GM19438 (cell line): ENCODE results near the gene RNPEPL1.

Experiments used
- ATAC-seq: cut with Tn5 transposase; IDR thresholded peaks from one replicate; pipeline ENCODE4 v1.9.1; 2021; ENCODE audit warnings: low read depth; ENCODE audit not compliant: unreplicated experiment

RNPEPL1 gene

DNA sequence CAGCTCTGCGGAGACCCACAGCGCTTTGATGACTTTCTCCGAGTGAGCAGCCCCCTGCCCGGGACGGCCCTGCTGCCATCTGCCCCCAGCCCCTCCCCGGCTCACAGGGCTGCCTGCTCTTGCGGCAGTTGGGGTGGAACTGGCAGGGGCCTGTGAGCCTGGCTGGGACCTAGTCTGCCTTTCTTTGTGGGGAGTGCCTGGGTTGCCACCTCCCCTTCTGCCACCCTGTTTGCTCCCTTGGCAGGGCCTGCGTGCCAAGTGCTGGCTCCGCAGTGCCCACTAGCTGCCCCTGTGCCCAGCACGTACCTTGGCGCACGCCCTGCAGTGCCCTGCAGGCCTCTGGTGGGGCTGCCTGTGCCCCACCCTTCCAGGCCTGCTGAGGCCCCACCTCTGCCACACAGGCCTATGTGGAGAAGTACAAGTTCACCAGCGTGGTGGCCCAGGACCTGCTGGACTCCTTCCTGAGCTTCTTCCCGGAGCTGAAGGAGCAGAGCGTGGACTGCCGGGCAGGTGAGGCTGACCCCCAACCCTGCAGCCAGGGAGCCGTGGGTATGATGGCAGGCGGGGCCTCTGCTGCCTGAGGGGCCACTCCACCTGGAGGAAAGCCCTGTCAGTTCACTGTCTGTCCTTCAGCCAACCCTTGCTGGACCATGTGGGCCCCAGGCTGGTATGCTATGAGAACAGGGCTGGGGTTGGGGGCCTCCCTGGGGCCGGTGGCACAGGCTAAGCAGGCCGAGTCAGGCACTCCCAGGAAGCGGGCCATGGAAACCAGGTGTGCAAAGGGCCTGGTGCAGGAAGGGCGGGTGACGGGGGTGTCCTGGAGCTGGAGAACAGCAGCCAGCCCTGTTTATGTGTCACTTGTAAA is 7.0 kb downstream of the RNPEPL1 start:
- no peak for ATAC-seq

- no peak for ATAC-seq
These were observed 7.8 kb downstream of the RNPEPL1 start for GRCh38 chr2:240576036-240576435.

GRCh38 chr2:240576436-240577205 is 8.3 kb downstream of the RNPEPL1 start:
- ATAC-seq = no peak

GRCh38 chr2:240577281-240578109 is 9.2 kb downstream of the RNPEPL1 start:
- ATAC-seq = no peak

- no peak for ATAC-seq
These were observed 9.8 kb downstream of the RNPEPL1 start for GRCh38 chr2:240578110-240578450.

GRCh38 chr2:240578488-240578887 is 10.2 kb downstream of the RNPEPL1 start:
- ATAC-seq = no peak

GRCh38 chr2:240579071-240579762 is 10.9 kb downstream of the RNPEPL1 start:
- no peak for ATAC-seq

DNA sequence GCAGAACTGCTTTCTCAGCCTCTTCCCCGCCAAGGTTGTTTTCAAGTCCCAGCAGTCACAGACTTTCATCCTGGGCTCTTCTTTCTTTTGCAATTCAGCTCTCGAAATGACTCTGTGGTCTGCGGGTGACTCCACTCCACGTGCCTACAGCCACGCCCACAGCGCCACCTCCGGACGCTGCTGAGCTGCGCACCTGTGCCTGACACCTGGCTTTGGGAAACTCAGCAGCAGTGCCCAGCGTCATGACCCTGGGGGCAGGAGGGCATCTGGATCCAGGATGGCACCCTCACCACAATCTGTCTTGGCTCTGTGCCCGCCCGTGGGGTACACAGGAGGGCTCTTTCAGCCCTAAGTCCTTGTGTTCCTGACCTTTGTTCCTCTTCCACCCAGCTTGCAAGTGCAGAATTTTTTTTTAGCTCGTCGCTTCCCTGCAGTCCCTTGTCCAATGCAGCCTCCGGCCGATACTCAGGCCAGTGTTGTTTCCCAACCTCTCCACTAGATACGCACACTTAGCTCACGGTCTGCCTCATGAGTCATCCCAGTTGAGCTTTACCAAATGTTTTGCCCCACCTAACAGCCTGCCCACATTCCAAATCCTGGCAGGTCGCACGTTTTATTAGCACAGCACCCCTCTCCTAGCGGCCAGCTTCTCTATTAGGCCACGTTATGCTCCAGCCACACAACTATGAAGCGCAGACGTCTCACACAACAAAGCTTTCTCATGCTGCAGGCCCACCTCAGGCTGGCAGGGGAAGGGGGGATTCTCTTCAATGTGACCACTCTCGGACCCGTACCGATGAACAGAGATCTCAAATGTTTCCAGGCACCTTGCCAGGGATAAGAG is 11.7 kb downstream of the RNPEPL1 start:
- ATAC-seq = peak; percentile 40

DNA sequence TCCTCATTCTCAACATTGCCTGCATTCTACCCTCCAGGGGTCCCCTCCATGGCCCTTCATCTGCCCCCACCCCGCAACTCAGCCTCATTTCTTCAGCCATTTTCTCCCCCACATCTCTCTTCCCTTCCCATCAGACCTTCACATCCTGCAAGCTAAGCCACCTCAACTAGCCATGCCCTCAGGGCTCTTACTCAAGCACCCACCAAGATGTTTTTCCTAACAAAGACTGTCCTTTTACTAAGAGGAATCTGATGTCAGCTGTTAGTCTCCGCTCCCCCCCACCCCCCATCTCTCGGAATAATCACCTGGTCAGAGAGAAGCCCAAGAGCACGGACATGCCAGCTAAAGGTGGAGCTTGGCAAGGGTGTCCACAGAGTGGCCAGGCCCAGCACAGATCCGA is 13.5 kb downstream of the RNPEPL1 start:
- ATAC-seq = no peak

DNA sequence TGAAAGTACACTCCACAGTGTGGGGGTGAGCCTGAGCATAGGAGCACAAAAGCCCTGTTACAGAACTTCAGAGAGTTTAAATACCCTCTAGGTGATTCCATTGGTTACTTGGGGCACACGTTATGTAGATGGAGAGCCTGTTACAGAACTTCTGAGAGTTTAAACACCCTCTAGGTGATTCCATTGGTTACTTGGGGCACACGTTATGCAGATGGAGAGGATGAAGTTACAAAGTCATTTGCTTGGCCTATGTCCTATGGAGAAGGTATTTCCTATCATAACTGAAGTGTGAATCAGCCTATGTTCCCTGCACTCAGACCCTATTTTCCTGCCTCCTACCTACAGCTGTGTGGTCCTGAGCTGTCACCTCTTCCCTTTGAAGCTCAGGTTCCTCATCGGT is 14.5 kb downstream of the RNPEPL1 start:
- ATAC-seq = no peak

DNA sequence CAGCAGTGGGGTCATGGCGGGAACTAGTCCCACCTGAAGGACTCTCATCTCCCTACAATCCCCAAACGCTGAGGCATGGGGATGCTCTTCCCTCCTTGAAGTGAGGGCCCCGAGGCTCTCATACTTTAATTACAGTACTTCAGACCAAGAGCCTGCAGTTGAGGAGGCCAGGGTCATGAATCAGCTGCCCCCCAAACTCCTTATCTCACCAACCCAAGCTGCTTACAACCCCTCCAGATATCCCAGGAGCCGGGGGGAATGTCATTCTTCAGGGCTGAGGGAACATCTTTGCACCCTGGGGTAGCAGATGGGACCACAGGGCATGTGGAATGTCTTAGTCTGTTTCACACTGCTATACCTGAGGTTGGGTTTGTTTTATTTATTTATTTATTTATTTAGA is 15.5 kb downstream of the RNPEPL1 start:
- ATAC-seq = no peak

DNA sequence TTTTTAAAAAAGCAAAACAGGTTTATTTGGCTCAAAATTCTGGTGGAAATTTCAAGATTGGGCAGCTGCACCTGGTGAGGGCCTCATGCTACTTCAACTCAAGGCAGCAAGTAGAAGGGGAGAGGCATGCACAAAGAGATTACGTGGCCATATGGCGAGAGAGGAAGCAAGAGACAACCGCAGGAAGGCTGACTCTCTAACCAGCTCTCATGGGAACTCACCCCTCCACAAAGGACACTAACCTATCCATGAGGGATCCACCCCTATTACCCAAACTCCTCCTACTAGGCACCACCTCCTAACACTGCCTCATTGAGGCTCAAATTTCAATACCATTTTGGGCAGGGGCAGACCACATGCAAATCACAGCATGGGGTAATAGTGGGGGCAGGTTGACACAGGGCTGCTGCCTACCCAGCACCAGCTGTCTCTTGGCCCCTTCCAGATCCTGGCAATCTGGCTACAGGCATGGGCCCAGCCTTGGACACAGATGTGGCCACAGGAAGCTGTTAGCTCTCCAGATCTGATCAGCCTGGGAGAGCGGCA is 16.3 kb downstream of the RNPEPL1 start:
- ATAC-seq = peak; percentile 56

- peak; percentile 32 for ATAC-seq
These were observed 16.8 kb downstream of the RNPEPL1 start for GRCh38 chr2:240585101-240585500.

DNA sequence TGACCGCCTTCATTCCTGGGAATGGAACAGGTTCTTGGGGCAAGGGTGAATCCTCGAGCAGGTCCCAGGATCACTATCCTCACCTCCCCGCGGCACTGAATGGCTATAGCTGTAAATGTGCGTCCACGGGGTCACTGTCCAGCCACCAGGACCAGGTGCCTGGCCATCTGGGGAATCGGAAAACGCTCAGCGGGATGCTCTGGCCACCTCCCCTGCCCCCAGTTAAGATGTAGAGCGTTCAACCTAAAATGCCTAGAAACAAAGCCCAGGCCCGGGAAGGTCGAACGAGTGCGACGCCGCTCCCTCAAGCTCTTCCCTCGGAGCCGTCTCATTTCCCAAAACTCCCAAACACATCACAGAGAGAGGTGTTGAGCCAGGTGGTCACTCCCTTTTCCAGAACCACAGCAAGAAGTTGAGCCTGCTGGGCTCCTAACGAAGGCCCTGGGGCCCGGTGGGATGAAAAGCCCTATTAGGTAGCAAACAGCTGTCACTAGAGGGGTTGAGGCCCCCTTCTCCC is 17.5 kb downstream of the RNPEPL1 start:
- no peak for ATAC-seq

GRCh38 chr2:240586198-240586918 is 18.1 kb downstream of the RNPEPL1 start, which contains the start of gene CAPN10:
TSS of gene CAPN10 (plus strand) at chr2:240586734. CDS start at chr2:240586912, 178 bp downstream.
- peak; percentile 51 for ATAC-seq

GRCh38 chr2:240586919-240587800 is 18.9 kb downstream of the RNPEPL1 start:
- ATAC-seq = no peak

GRCh38 chr2:240588006-240588655 is 19.8 kb downstream of the RNPEPL1 start:
- no peak for ATAC-seq
